Neuron (in vitro differentiated cells): ENCODE measurements around the gene MED13L.
"Not testable (repeated sequence)": the region's sequence is repeated elsewhere in the genome, so short reads cannot be mapped to it uniquely, and the experiment has no call there.

Experiments
- H2AFZ ChIP-seq: one replicate; pipeline ENCODE4 v1.6.1; 2013; ENCODE audit warnings: low read depth, mild to moderate bottlenecking, inconsistent platforms, low read length, moderate library complexity
- H3K27me3 ChIP-seq: one replicate; pipeline ENCODE4 v1.6.1; 2013; ENCODE audit warnings: low read length; ENCODE audit not compliant: insufficient read depth
- H3K36me3 ChIP-seq: one replicate; pipeline ENCODE4 v1.6.1; 2013; ENCODE audit warnings: low read length; ENCODE audit not compliant: insufficient read depth
- H3K4me1 ChIP-seq: one replicate; pipeline ENCODE4 v1.6.1; 2013; ENCODE audit warnings: low read length; ENCODE audit not compliant: insufficient read depth
- H3K4me3 ChIP-seq: 2 replicates; pipeline ENCODE4 v1.5.1; 2013; ENCODE audit warnings: mild to moderate bottlenecking, low read length, moderate library complexity
- H3K9me3 ChIP-seq: one replicate; pipeline ENCODE4 v1.6.1; 2013; ENCODE audit warnings: low read length

MED13L gene

GRCh38 chr12:116137318-116137717 lies 140.2 kb downstream of the MED13L start:
- Histone ChIP-seq H3K36me3 (no peaks in the 10 kb centered on the region), H3K27me3 (no peaks in the 10 kb centered on the region), H3K9me3 (no peaks in the 10 kb centered on the region), H2AFZ (no peak overlapping the region), H3K4me3 (no peak overlapping the region), H3K4me1 (peaks cover 7% of the 10 kb centered on the region)

DNA sequence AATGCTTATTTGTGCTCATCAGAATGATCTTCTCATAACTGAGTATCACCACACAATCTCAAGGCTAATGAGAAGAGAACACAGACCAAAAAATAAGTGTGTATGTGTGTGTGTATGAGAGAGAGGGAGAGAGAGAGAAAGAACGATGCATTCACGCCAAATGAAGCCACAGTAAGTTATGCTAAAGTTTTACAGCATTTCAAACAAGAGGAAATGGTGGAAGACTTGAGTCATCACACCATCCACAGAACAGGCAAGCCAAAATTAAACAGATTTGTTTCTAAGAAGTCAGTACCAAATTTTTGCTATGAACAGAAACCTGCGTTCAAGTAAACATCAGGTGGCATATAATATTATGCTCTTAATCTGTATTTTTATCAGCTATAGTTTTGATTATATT lies 141.2 kb downstream of the MED13L start:
- Histone ChIP-seq H3K36me3 (no peaks in the 10 kb centered on the region), H3K4me3 (no peak overlapping the region), H3K27me3 (no peaks in the 10 kb centered on the region), H3K4me1 (peaks cover 7% of the 10 kb centered on the region), H2AFZ (no peak overlapping the region), H3K9me3 (no peaks in the 10 kb centered on the region)

GRCh38 chr12:116135209-116135930 lies 142.1 kb downstream of the MED13L start:
- Histone ChIP-seq H2AFZ (no peak overlapping the region), H3K4me3 (no peak overlapping the region), H3K27me3 (no peaks in the 10 kb centered on the region), H3K36me3 (no peaks in the 10 kb centered on the region), H3K4me1 (peaks cover 10% of the 10 kb centered on the region), H3K9me3 (no peaks in the 10 kb centered on the region)

DNA sequence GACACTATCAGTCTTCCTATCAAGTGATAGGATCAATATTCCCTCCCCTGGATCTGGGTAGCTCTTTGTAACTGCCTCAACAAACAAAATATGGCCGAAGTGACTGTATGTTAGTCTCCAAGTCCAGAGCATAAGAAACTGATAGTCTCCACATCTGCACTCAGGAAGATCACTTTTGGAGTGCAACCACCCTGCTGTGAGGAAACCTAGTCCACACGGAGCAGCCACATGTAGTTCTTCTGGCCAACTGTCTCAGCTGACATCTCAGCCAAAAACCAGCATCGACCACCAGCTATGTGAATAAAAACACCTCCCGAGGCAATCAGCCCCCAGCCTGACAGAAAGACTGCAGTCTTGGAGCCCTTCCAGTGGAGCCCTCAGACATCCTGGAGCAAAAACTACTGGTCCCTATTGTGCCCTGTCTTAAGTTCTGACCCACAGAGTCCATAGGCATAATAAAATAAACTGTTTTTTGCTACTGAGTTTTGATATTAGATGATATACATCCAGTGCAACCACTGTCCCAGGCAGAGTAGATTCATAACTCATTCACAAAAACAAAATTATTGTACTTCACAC lies 143.8 kb downstream of the MED13L start:
- H3K4me3 ChIP-seq: no peak overlapping the region
- no peak overlapping the region for H2AFZ ChIP-seq
- H3K9me3 ChIP-seq: no peaks in the 10 kb centered on the region
- H3K27me3 ChIP-seq: no peaks in the 10 kb centered on the region
- peaks cover 15% of the 10 kb centered on the region for H3K4me1 ChIP-seq
- no peaks in the 10 kb centered on the region for H3K36me3 ChIP-seq

GRCh38 chr12:116133149-116133548 lies 144.3 kb downstream of the MED13L start:
- Histone ChIP-seq H3K4me1 (peaks cover 10% of the 10 kb centered on the region), H2AFZ (no peak overlapping the region), H3K4me3 (no peak overlapping the region), H3K27me3 (no peaks in the 10 kb centered on the region), H3K9me3 (no peaks in the 10 kb centered on the region), H3K36me3 (no peaks in the 10 kb centered on the region)

DNA sequence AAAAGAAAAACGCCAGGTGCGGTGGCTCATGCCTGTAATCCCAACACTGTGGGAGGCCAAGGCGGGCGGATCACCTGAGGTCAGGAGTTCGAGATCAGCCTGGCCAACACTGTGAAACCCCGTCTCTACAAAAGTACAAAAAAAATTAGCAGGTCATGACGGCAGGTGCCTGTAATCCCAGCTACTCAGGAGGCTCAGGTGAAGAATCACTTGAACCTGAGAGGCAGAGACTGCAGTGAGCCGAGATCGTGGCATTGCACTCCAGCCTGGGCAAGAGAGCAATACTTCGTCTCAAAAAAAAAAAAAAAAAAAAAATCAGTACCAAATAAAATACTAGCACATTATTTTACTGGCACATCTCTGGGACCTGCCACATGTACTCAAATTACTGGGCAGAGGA lies 145.5 kb downstream of the MED13L start:
- not testable (repeated sequence) for H2AFZ ChIP-seq, H3K4me3 ChIP-seq, H3K9me3 ChIP-seq, H3K36me3 ChIP-seq, H3K27me3 ChIP-seq
- peaks cover 14% of the 10 kb centered on the region for H3K4me1 ChIP-seq

DNA sequence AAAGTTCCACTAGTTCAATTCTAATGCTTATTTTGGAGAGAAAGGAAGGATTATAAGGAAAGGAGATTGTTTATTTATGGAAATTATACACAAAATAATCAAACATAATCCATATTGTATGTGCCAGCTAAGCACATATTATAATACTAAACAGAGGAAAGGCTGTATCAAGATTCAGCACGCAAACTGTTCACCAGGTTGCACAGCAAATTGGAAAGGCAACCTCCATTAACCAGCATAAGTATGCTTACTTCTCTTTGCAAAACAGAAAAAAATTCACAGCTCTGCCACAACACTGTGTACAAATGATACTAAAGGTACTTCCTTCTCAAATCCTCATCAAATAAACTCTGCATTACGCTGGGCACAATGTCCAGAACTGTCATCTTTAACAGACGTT lies 146.3 kb downstream of the MED13L start:
- no peaks in the 10 kb centered on the region for H3K9me3 ChIP-seq
- H2AFZ ChIP-seq: no peak overlapping the region
- H3K4me3 ChIP-seq: no peak overlapping the region
- H3K36me3 ChIP-seq: no peaks in the 10 kb centered on the region
- H3K27me3 ChIP-seq: no peaks in the 10 kb centered on the region
- H3K4me1 ChIP-seq: peaks cover 14% of the 10 kb centered on the region

GRCh38 chr12:116130431-116130830 lies 147.1 kb downstream of the MED13L start:
- H3K36me3 ChIP-seq: no peaks in the 10 kb centered on the region
- no peak overlapping the region for H3K4me3 ChIP-seq
- no peak overlapping the region for H2AFZ ChIP-seq
- H3K27me3 ChIP-seq: no peaks in the 10 kb centered on the region
- peaks cover 14% of the 10 kb centered on the region for H3K4me1 ChIP-seq
- H3K9me3 ChIP-seq: no peaks in the 10 kb centered on the region

GRCh38 chr12:116128779-116129178 lies 148.7 kb downstream of the MED13L start:
- Histone ChIP-seq H3K36me3 (no peaks in the 10 kb centered on the region), H3K9me3 (no peaks in the 10 kb centered on the region), H2AFZ (no peak overlapping the region), H3K4me1 (peaks cover 24% of the 10 kb centered on the region), H3K27me3 (no peaks in the 10 kb centered on the region), H3K4me3 (no peak overlapping the region)

GRCh38 chr12:116127859-116128258 lies 149.6 kb downstream of the MED13L start:
- Histone ChIP-seq H3K36me3 (no peaks in the 10 kb centered on the region), H3K4me1 (peaks cover 32% of the 10 kb centered on the region), H3K27me3 (no peaks in the 10 kb centered on the region)

GRCh38 chr12:116126610-116127009 lies 150.9 kb downstream of the MED13L start:
- no peaks in the 10 kb centered on the region for H3K27me3 ChIP-seq
- H3K9me3 ChIP-seq: no peaks in the 10 kb centered on the region
- no peak overlapping the region for H2AFZ ChIP-seq
- H3K4me3 ChIP-seq: no peak overlapping the region
- H3K4me1 ChIP-seq: peaks cover 44% of the 10 kb centered on the region
- no peaks in the 10 kb centered on the region for H3K36me3 ChIP-seq

More at GRCh38 chr12:116127859-116128258, 149.6 kb downstream of the MED13L start:
- no peaks in the 10 kb centered on the region for H3K9me3 ChIP-seq
- H2AFZ ChIP-seq: no peak overlapping the region
- no peak overlapping the region for H3K4me3 ChIP-seq

DNA sequence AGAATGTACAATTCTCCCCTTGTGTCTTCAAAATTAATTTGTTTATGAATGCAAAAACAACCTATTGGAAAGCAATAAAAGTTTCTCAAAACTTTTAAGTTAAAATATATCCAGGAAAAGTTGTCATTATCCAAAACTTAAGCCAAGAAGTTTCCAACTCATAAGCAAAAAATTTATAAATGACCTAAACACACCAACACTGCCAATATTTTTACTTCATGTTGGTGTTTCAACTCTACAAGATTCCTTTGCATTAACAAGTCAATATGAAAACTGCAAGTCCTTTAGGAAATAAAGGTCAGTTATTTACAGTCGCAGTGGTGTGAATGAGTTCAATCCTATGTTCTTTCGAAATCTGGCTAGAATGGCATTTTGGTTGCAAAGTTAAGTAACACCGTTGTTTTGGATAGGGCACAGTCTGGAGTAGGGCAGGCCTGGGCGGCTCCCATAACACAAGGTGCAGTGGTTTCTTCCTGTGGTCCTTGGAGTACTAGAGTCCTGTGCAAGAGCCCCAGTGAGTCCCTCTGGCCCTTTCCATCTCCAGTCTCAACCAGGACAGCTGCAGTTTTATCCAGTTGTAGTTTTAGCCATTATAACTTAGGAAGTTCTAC lies 151.4 kb downstream of the MED13L start:
- peaks cover 50% of the 10 kb centered on the region for H3K4me1 ChIP-seq
- no peaks in the 10 kb centered on the region for H3K36me3 ChIP-seq
- no peaks in the 10 kb centered on the region for H3K9me3 ChIP-seq
- no peaks in the 10 kb centered on the region for H3K27me3 ChIP-seq
- H3K4me3 ChIP-seq: no peak overlapping the region
- H2AFZ ChIP-seq: no peak overlapping the region

GRCh38 chr12:116125084-116125483 lies 152.4 kb downstream of the MED13L start:
- H3K27me3 ChIP-seq: no peaks in the 10 kb centered on the region
- H3K9me3 ChIP-seq: no peaks in the 10 kb centered on the region
- H3K4me3 ChIP-seq: no peak overlapping the region
- H3K36me3 ChIP-seq: no peaks in the 10 kb centered on the region
- H3K4me1 ChIP-seq: peaks cover 55% of the 10 kb centered on the region
- no peak overlapping the region for H2AFZ ChIP-seq
